Measurements from ENCODE around the gene SAMD13.

Gene SAMD13

GRCh38 chr1:84260852-84261518, 40.5 kb upstream of the SAMD13 start:
- no peak overlapping the region for H3K4me3 ChIP-seq (ENCODE audit: low read depth, low read length)

GRCh38 chr1:84264961-84265360, 36.5 kb upstream of the SAMD13 start:
- Histone ChIP-seq H4K12ac (ENCODE audit: low read depth, low read length) (no peak overlapping the region), H3K23ac (ENCODE audit: low read length) (no peak overlapping the region), H3K4me2 (ENCODE audit: low read length) (no peak overlapping the region), H3K9me3 (ENCODE audit: insufficient read depth, low read depth, low read length) (no peaks in the 10 kb centered on the region), H2BK120ac (ENCODE audit: insufficient read depth, low read length, poor library complexity) (no peak overlapping the region), H2AK5ac (ENCODE audit: low read length) (no peak overlapping the region), H3K27ac (ENCODE audit: low read depth, low read length) (no peak overlapping the region), H3K14ac (ENCODE audit: low read length) (no peak overlapping the region), H3K27me3 (ENCODE audit: insufficient read depth, low read length) (no peaks in the 10 kb centered on the region), H3K9ac (ENCODE audit: low read length) (no peak overlapping the region), H3K4me1 (ENCODE audit: control insufficient read depth in 1 of 2, insufficient read depth in 2 of 2, low read length in 2 of 2) (no peaks in the 10 kb centered on the region), H4K8ac (ENCODE audit: low read depth, low read length) (no peak overlapping the region), H3K18ac (ENCODE audit: low read length) (no peak overlapping the region), H3K4me3 (ENCODE audit: low read depth, low read length) (no peak overlapping the region), H3K4ac (ENCODE audit: low read depth, low read length) (no peak overlapping the region), H3K36me3 (ENCODE audit: control insufficient read depth in 1 of 2, insufficient read depth in 2 of 2, low read length in 2 of 2) (no peaks in the 10 kb centered on the region), H2BK12ac (ENCODE audit: low read length) (no peak overlapping the region), H4K91ac (ENCODE audit: low read depth, low read length) (no peak overlapping the region), H2BK5ac (ENCODE audit: low read depth, low read length, poor library complexity) (no peak overlapping the region), H3K79me2 (ENCODE audit: control insufficient read depth, insufficient read depth, low read length, poor library complexity) (no peaks in the 10 kb centered on the region), H2AFZ (ENCODE audit: insufficient read depth, low read length, poor library complexity) (no peak overlapping the region), H3K79me1 (ENCODE audit: low read length) (no peaks in the 10 kb centered on the region)
- no CpG with 5 or more reads among the region's 2 CpGs for WGBS (ENCODE audit: extremely low coverage, insufficient coverage, insufficient read length)
- DNase-seq, result no peak

More at GRCh38 chr1:84260852-84261518, 40.5 kb upstream of the SAMD13 start:
- Histone ChIP-seq H2BK5ac (ENCODE audit: low read depth, low read length, poor library complexity) (no peak overlapping the region), H3K4ac (ENCODE audit: low read depth, low read length) (no peak overlapping the region), H2AFZ (ENCODE audit: insufficient read depth, low read length, poor library complexity) (no peak overlapping the region), H4K12ac (ENCODE audit: low read depth, low read length) (no peak overlapping the region), H3K27me3 (ENCODE audit: insufficient read depth, low read length) (no peaks in the 10 kb centered on the region), H3K18ac (ENCODE audit: low read length) (no peak overlapping the region), H3K14ac (ENCODE audit: low read length) (no peak overlapping the region), H2BK12ac (ENCODE audit: low read length) (no peak overlapping the region), H2AK5ac (ENCODE audit: low read length) (no peak overlapping the region), H3K9me3 (ENCODE audit: insufficient read depth, low read depth, low read length) (no peaks in the 10 kb centered on the region), H3K27ac (ENCODE audit: low read depth, low read length) (no peak overlapping the region), H3K79me2 (ENCODE audit: control insufficient read depth, insufficient read depth, low read length, poor library complexity) (no peaks in the 10 kb centered on the region), H3K23ac (ENCODE audit: low read length) (no peak overlapping the region), H3K79me1 (ENCODE audit: low read length) (no peaks in the 10 kb centered on the region), H3K9ac (ENCODE audit: low read length) (no peak overlapping the region), H4K91ac (ENCODE audit: low read depth, low read length) (no peak overlapping the region), H3K36me3 (ENCODE audit: control insufficient read depth in 1 of 2, insufficient read depth in 2 of 2, low read length in 2 of 2) (no peaks in the 10 kb centered on the region), H2BK120ac (ENCODE audit: insufficient read depth, low read length, poor library complexity) (no peak overlapping the region), H3K4me2 (ENCODE audit: low read length) (no peak overlapping the region), H4K8ac (ENCODE audit: low read depth, low read length) (no peak overlapping the region), H3K4me1 (ENCODE audit: control insufficient read depth in 1 of 2, insufficient read depth in 2 of 2, low read length in 2 of 2) (no peaks in the 10 kb centered on the region)
- no CpG with 5 or more reads among the region's 3 CpGs for WGBS (ENCODE audit: extremely low coverage, insufficient coverage, insufficient read length)
- DNase-seq, result no peak

- Histone ChIP-seq H4K91ac (ENCODE audit: low read depth, low read length) (no peak overlapping the region), H3K4me1 (ENCODE audit: control insufficient read depth in 1 of 2, insufficient read depth in 2 of 2, low read length in 2 of 2) (no peaks in the 10 kb centered on the region), H3K27me3 (ENCODE audit: insufficient read depth, low read length) (no peaks in the 10 kb centered on the region), H2BK12ac (ENCODE audit: low read length) (no peak overlapping the region), H4K8ac (ENCODE audit: low read depth, low read length) (no peak overlapping the region), H2BK120ac (ENCODE audit: insufficient read depth, low read length, poor library complexity) (no peak overlapping the region), H3K14ac (ENCODE audit: low read length) (no peak overlapping the region), H3K36me3 (ENCODE audit: control insufficient read depth in 1 of 2, insufficient read depth in 2 of 2, low read length in 2 of 2) (no peaks in the 10 kb centered on the region), H3K4ac (ENCODE audit: low read depth, low read length) (no peak overlapping the region), H3K9me3 (ENCODE audit: insufficient read depth, low read depth, low read length) (no peaks in the 10 kb centered on the region), H3K4me2 (ENCODE audit: low read length) (no peak overlapping the region), H3K23ac (ENCODE audit: low read length) (no peak overlapping the region), H2BK5ac (ENCODE audit: low read depth, low read length, poor library complexity) (no peak overlapping the region), H3K4me3 (ENCODE audit: low read depth, low read length) (no peak overlapping the region), H3K79me2 (ENCODE audit: control insufficient read depth, insufficient read depth, low read length, poor library complexity) (no peaks in the 10 kb centered on the region), H3K79me1 (ENCODE audit: low read length) (no peaks in the 10 kb centered on the region), H3K18ac (ENCODE audit: low read length) (no peak overlapping the region), H4K12ac (ENCODE audit: low read depth, low read length) (no peak overlapping the region), H2AK5ac (ENCODE audit: low read length) (no peak overlapping the region), H2AFZ (ENCODE audit: insufficient read depth, low read length, poor library complexity) (no peak overlapping the region), H3K9ac (ENCODE audit: low read length) (no peak overlapping the region), H3K27ac (ENCODE audit: low read depth, low read length) (no peak overlapping the region)
- no peak for DNase-seq
- no CpG with 5 or more reads among the region's 3 CpGs for WGBS (ENCODE audit: extremely low coverage, insufficient coverage, insufficient read length)
Observed at GRCh38 chr1:84265867-84266266, 35.6 kb upstream of the SAMD13 start.

- Histone ChIP-seq H3K9me3 (ENCODE audit: insufficient read depth, low read depth, low read length) (no peaks in the 10 kb centered on the region), H3K14ac (ENCODE audit: low read length) (no peak overlapping the region), H2AFZ (ENCODE audit: insufficient read depth, low read length, poor library complexity) (no peak overlapping the region), H4K91ac (ENCODE audit: low read depth, low read length) (no peak overlapping the region), H3K4ac (ENCODE audit: low read depth, low read length) (no peak overlapping the region), H3K4me3 (ENCODE audit: low read depth, low read length) (no peak overlapping the region), H2BK5ac (ENCODE audit: low read depth, low read length, poor library complexity) (no peak overlapping the region), H3K18ac (ENCODE audit: low read length) (no peak overlapping the region), H3K27me3 (ENCODE audit: insufficient read depth, low read length) (no peaks in the 10 kb centered on the region), H4K12ac (ENCODE audit: low read depth, low read length) (no peak overlapping the region), H4K8ac (ENCODE audit: low read depth, low read length) (no peak overlapping the region), H3K4me1 (ENCODE audit: control insufficient read depth in 1 of 2, insufficient read depth in 2 of 2, low read length in 2 of 2) (no peaks in the 10 kb centered on the region), H3K79me2 (ENCODE audit: control insufficient read depth, insufficient read depth, low read length, poor library complexity) (no peaks in the 10 kb centered on the region), H3K9ac (ENCODE audit: low read length) (no peak overlapping the region), H3K36me3 (ENCODE audit: control insufficient read depth in 1 of 2, insufficient read depth in 2 of 2, low read length in 2 of 2) (no peaks in the 10 kb centered on the region), H2AK5ac (ENCODE audit: low read length) (no peak overlapping the region), H3K4me2 (ENCODE audit: low read length) (no peak overlapping the region), H2BK12ac (ENCODE audit: low read length) (no peak overlapping the region), H3K27ac (ENCODE audit: low read depth, low read length) (no peak overlapping the region), H3K23ac (ENCODE audit: low read length) (no peak overlapping the region), H2BK120ac (ENCODE audit: insufficient read depth, low read length, poor library complexity) (no peak overlapping the region), H3K79me1 (ENCODE audit: low read length) (no peaks in the 10 kb centered on the region)
- no CpG with 5 or more reads among the region's 1 CpG for WGBS (ENCODE audit: extremely low coverage, insufficient coverage, insufficient read length)
- no peak for DNase-seq
Observed at GRCh38 chr1:84266748-84267147, 34.8 kb upstream of the SAMD13 start.
